ENCODE results near the gene PCP4. TPM values are rescaled to one million over a fixed set of nuclear protein-coding genes. Genes with fewer than 3 reads are reported as not detected.
A peak's percentile ranks its signal among the peaks of the same experiment; 100 is the strongest.

PCP4 gene
- total and polyA plus RNA-seq, 4 donors: 3.2 to 3.9 TPM; not detected in 2

DNA sequence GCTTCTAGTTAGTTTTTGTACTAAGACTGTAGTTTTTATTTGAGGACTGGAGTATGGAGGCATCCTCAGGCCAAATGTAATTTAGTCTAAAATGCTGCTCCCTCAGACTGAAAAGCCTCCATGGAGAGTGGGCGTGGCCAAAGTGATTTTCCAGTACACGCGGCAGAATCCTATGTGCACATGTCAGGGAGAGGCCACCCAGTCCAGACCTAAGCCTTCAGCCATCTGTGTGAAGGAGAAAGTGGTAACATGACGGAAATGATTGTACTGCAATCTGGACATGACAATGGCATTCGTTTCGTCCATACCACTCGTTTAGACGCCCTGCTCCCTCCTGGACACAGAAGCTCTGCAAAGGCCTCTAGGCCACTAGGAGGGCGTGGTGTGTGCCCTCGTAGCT, 56.2 kb downstream of the PCP4 start:
- H3K36me3 ChIP-seq (ENCODE audit: control insufficient read depth in 1 of 2, insufficient read depth in 2 of 2, low read length in 1 of 2): no peaks in the 10 kb centered on the region

DNA sequence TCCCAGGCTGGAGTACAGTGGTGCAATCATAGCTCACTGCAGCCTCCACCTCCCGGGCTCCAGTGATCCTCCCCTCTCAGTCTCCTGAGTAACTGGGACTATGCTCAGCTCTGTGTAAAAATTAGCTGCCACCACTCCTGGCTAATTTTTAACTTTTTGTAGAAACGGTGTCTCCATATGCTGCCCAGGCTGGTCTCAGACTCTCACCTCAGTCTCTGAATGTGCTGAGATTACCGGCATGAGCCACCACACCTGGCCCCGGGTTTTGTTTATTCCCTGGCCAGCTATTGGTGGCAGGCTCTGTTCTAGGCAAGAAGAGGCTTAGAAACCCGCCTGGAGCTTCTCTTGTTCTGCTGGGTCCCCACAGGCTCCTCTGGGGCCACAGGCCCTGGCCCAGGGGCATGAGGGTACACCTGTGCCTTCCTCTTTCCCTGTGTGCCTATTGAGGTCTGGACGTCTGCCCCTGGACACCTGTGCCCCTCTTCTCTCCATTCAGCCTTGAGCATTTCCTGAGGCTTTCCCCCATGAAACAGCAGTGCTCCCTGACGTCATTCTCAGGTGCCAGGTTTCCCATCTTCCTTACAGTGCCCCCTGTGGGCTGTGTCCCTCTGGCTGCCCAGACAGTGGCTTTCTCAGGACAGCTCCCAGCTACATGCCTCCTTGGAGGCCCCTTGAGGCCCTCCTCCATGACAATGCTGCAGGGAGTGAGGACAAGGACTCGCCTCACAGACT, 57.5 kb downstream of the PCP4 start:
- 71 to 76% methylated on average over 8 of the region's 8 CpGs for WGBS, 2 donors

More for the DNA sequence above, 56.2 kb downstream of the PCP4 start:
- intact Hi-C loops (cut with DNase I): no loop called here
- no peak for DNase-seq
- no peaks in the 10 kb centered on the region for H3K27me3 ChIP-seq (ENCODE audit: control insufficient read depth in 1 of 2, insufficient read depth in 2 of 2, low read length in 1 of 2)
- H3K4me3 ChIP-seq (ENCODE audit: low read length in 2 of 2): no peak overlapping the region
- H3K27ac ChIP-seq (ENCODE audit: low read depth in 1 of 2, low read length in 2 of 2): no peak overlapping the region
- no peaks in the 10 kb centered on the region for H3K4me1 ChIP-seq (ENCODE audit: control insufficient read depth in 1 of 2, insufficient read depth in 2 of 2, low read length in 2 of 2)
- WGBS, 2 donors: 76 to 77% methylated on average over 10 of the region's 10 CpGs
- no peaks in the 10 kb centered on the region for H3K9me3 ChIP-seq (ENCODE audit: control insufficient read depth, low read length)
- ATAC-seq (ENCODE audit: low FRiP score): no peak

DNA sequence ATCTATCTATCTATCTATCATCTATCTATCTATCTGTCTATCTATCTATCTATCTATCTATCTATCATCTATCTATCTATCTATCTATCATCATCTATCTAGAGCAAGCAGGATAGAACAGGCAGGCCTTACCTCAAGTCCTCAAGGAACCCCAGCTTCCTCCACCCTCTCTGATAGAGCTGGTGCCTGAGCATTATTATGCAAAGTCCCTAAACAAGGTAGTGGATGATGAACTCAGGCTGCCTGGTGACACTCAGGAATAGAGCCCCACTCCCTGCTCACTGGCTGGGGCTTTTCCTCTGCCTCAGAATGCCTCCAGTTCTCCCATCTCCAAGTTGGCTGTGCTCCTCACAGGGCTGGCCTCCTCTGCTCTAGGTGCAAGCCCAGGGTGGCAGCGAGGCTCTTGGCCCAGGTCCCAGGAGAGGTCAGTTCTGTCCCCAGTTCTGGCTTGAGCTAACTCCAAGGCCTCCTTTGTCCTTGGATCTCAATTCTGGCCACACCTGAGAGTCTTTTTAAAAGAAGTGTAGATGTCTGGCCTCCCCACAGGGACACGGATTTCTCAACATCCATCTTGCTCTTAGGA, 60.2 kb downstream of the PCP4 start:
- H3K27ac ChIP-seq (ENCODE audit: low read depth in 1 of 2, low read length in 2 of 2): no peak overlapping the region
- DNase-seq (no peak), ATAC-seq (ENCODE audit: low FRiP score) (peak; percentile 47)
- no peak overlapping the region for H3K4me3 ChIP-seq (ENCODE audit: low read length in 2 of 2)
- no peaks in the 10 kb centered on the region for H3K27me3 ChIP-seq (ENCODE audit: control insufficient read depth in 1 of 2, insufficient read depth in 2 of 2, low read length in 1 of 2)
- no peaks in the 10 kb centered on the region for H3K9me3 ChIP-seq (ENCODE audit: control insufficient read depth, low read length)
- no peaks in the 10 kb centered on the region for H3K36me3 ChIP-seq (ENCODE audit: control insufficient read depth in 1 of 2, insufficient read depth in 2 of 2, low read length in 1 of 2)
- 66% methylated on average over 2 of the region's 2 CpGs for WGBS, 2 donors
- H3K4me1 ChIP-seq (ENCODE audit: control insufficient read depth in 1 of 2, insufficient read depth in 2 of 2, low read length in 2 of 2): no peaks in the 10 kb centered on the region
- intact Hi-C loops (cut with DNase I): no loop called here

More for the DNA sequence above, 57.5 kb downstream of the PCP4 start:
- H3K36me3 ChIP-seq (ENCODE audit: control insufficient read depth in 1 of 2, insufficient read depth in 2 of 2, low read length in 1 of 2): no peaks in the 10 kb centered on the region
- no peak overlapping the region for H3K27ac ChIP-seq (ENCODE audit: low read depth in 1 of 2, low read length in 2 of 2)
- DNase-seq (no peak), ATAC-seq (ENCODE audit: low FRiP score) (no peak)
- no peaks in the 10 kb centered on the region for H3K9me3 ChIP-seq (ENCODE audit: control insufficient read depth, low read length)
- no peaks in the 10 kb centered on the region for H3K27me3 ChIP-seq (ENCODE audit: control insufficient read depth in 1 of 2, insufficient read depth in 2 of 2, low read length in 1 of 2)
- no peak overlapping the region for H3K4me3 ChIP-seq (ENCODE audit: low read length in 2 of 2)
- no peaks in the 10 kb centered on the region for H3K4me1 ChIP-seq (ENCODE audit: control insufficient read depth in 1 of 2, insufficient read depth in 2 of 2, low read length in 2 of 2)
- intact Hi-C loops (cut with DNase I): no loop called here

DNA sequence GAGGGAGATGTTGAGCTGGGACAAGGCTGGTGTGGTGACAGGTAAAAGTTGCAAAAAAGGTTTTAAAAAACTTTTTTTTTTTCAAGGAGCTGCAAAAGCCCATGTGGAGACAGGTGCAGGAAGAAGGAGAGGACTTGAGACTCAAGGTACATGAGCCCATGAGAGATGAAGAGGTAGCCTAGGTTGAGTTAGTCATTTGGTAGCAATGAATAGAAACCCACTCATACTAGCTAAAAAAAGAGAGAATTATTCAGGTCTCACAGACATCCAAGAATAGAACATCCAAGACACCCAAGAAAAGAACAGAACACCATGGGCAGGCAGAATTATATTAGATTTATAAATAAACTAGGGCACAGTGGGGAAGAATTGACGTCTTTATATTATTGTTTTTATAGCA, 65.1 kb downstream of the PCP4 start:
- WGBS, 2 donors: 21 to 32% methylated on average over 1 of the region's 1 CpG
- no peak for ATAC-seq (ENCODE audit: low FRiP score)

DNA sequence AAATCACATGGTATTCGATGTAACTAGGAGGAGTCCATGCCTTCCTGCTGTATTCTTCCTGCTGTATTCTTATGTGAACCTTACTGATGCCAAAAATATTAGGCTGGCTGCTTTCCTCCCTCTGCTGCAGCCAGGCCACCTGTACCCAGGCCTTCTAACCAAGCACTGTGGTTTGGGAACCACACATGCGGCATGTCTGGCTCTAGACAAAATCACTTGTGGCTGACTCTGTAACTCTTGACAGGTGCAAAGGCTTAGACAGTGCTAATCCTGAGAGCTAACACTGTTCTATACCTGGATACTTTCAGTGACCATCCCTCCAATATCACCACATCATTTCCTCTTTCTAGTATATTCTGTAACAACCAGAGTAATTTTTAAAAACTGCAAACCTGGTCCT, 67.7 kb downstream of the PCP4 start:
- DNase-seq (no peak), ATAC-seq (ENCODE audit: low FRiP score) (no peak)
- H3K9me3 ChIP-seq (ENCODE audit: control insufficient read depth, low read length): peaks cover 1% of the 10 kb centered on the region
- H3K4me3 ChIP-seq (ENCODE audit: low read length in 2 of 2): no peak overlapping the region
- no peaks in the 10 kb centered on the region for H3K36me3 ChIP-seq (ENCODE audit: control insufficient read depth in 1 of 2, insufficient read depth in 2 of 2, low read length in 1 of 2)
- intact Hi-C loops (cut with DNase I): no loop called here
- H3K27me3 ChIP-seq (ENCODE audit: control insufficient read depth in 1 of 2, insufficient read depth in 2 of 2, low read length in 1 of 2): no peaks in the 10 kb centered on the region
- no peak overlapping the region for H3K27ac ChIP-seq (ENCODE audit: low read depth in 1 of 2, low read length in 2 of 2)
- H3K4me1 ChIP-seq (ENCODE audit: control insufficient read depth in 1 of 2, insufficient read depth in 2 of 2, low read length in 2 of 2): no peaks in the 10 kb centered on the region
- 85 to 89% methylated on average over 2 of the region's 2 CpGs for WGBS, 2 donors

More for the DNA sequence above, 65.1 kb downstream of the PCP4 start:
- Histone ChIP-seq H3K4me1 (ENCODE audit: control insufficient read depth in 1 of 2, insufficient read depth in 2 of 2, low read length in 2 of 2) (no peaks in the 10 kb centered on the region), H3K4me3 (ENCODE audit: low read length in 2 of 2) (no peak overlapping the region), H3K27me3 (ENCODE audit: control insufficient read depth in 1 of 2, insufficient read depth in 2 of 2, low read length in 1 of 2) (no peaks in the 10 kb centered on the region), H3K36me3 (ENCODE audit: control insufficient read depth in 1 of 2, insufficient read depth in 2 of 2, low read length in 1 of 2) (no peaks in the 10 kb centered on the region), H3K27ac (ENCODE audit: low read depth in 1 of 2, low read length in 2 of 2) (no peak overlapping the region), H3K9me3 (ENCODE audit: control insufficient read depth, low read length) (no peaks in the 10 kb centered on the region)
- DNase-seq: no peak
- intact Hi-C loops (cut with DNase I): no loop called here

DNA sequence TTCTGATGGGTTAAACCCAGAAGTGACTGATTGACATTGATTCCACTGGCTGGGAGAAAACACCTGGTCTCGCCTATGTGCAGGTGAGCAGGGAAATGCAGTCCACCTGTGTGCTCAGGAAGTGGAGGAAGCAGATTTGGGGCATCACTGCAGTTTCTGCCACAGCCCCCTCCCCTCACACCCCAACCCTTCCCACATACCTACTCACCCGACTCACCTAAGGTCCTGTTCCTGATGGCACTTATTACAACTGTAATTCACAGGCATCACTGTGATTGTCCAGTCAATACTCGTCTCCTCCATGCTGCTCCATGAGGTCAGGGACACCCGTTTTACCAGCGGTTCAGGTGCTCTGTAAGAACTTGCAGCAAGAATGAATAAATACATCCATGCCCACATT, 68.5 kb downstream of the PCP4 start:
- WGBS, 2 donors: 80 to 83% methylated on average over 5 of the region's 5 CpGs

DNA sequence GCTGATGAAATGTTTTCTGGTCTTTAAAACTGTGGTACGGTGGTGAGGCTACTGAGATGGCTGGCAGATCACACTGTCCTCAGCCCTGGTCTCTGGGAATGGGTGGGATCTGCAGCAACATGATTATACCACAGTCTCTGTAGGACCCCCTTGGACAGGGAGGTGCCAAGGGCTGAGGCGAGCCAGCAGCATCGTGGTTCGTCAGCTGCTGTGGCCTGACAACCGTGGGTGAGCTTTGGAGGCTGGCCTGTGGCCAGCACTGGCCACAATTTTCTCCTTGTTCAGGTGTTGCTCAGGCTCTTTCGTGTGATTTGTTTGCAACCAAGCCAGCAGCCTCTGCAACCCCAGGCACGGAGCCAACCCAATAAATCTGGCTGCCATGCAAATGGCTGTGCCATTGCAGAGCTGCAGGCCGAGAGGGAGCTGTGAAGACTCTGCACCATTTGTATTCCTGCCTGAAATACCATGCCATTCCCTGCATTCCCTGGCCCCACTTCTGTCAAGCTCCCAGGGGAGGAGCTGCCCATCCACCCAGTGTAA, 70.9 kb downstream of the PCP4 start:
- no peaks in the 10 kb centered on the region for H3K36me3 ChIP-seq (ENCODE audit: control insufficient read depth in 1 of 2, insufficient read depth in 2 of 2, low read length in 1 of 2)
- H3K4me1 ChIP-seq (ENCODE audit: control insufficient read depth in 1 of 2, insufficient read depth in 2 of 2, low read length in 2 of 2): no peaks in the 10 kb centered on the region
- no peak for DNase-seq
- no peak overlapping the region for H3K4me3 ChIP-seq (ENCODE audit: low read length in 2 of 2)
- no peaks in the 10 kb centered on the region for H3K27me3 ChIP-seq (ENCODE audit: control insufficient read depth in 1 of 2, insufficient read depth in 2 of 2, low read length in 1 of 2)
- H3K27ac ChIP-seq (ENCODE audit: low read depth in 1 of 2, low read length in 2 of 2): no peak overlapping the region
- 54 to 58% methylated on average over 8 of the region's 8 CpGs for WGBS, 2 donors
- intact Hi-C loops (cut with DNase I): no loop called here
- ATAC-seq (ENCODE audit: low FRiP score): no peak
- peaks cover 5% of the 10 kb centered on the region for H3K9me3 ChIP-seq (ENCODE audit: control insufficient read depth, low read length)

More for the DNA sequence above, 68.5 kb downstream of the PCP4 start:
- no peak for DNase-seq
- Histone ChIP-seq H3K4me3 (ENCODE audit: low read length in 2 of 2) (no peak overlapping the region), H3K4me1 (ENCODE audit: control insufficient read depth in 1 of 2, insufficient read depth in 2 of 2, low read length in 2 of 2) (no peaks in the 10 kb centered on the region), H3K36me3 (ENCODE audit: control insufficient read depth in 1 of 2, insufficient read depth in 2 of 2, low read length in 1 of 2) (no peaks in the 10 kb centered on the region), H3K9me3 (ENCODE audit: control insufficient read depth, low read length) (peaks cover 3% of the 10 kb centered on the region), H3K27ac (ENCODE audit: low read depth in 1 of 2, low read length in 2 of 2) (no peak overlapping the region), H3K27me3 (ENCODE audit: control insufficient read depth in 1 of 2, insufficient read depth in 2 of 2, low read length in 1 of 2) (no peaks in the 10 kb centered on the region)
- intact Hi-C loops (cut with DNase I): no loop called here
- no peak for ATAC-seq (ENCODE audit: low FRiP score)

DNA sequence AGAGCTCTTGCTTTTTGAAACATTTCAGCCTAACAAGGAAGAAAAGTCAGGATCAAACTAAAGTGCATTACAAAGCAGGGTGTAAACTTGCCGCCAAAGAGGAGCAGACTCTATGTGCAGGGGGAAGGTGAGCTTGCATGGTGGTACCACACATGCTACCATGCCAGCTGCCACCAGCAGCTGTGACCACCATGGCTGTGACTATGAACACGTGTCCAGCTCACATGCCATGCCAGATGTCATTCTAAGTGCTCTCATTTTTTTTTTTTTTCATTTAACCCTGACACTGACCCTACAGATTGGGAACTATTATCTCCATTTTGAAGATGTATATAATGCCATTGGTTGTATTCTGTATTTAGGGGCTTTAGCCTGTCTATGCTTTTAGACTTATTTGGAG, 79.0 kb downstream of the PCP4 start:
- DNase-seq (no peak), ATAC-seq (ENCODE audit: low FRiP score) (no peak)
- H3K4me1 ChIP-seq (ENCODE audit: control insufficient read depth in 1 of 2, insufficient read depth in 2 of 2, low read length in 2 of 2): no peaks in the 10 kb centered on the region
- H3K27me3 ChIP-seq (ENCODE audit: control insufficient read depth in 1 of 2, insufficient read depth in 2 of 2, low read length in 1 of 2): no peaks in the 10 kb centered on the region
- H3K36me3 ChIP-seq (ENCODE audit: control insufficient read depth in 1 of 2, insufficient read depth in 2 of 2, low read length in 1 of 2): peaks cover 0 to 2% of the 10 kb centered on the region in 2 donors
- no peak overlapping the region for H3K27ac ChIP-seq (ENCODE audit: low read depth in 1 of 2, low read length in 2 of 2)
- intact Hi-C loops (cut with DNase I): no loop called here
- peaks cover 9% of the 10 kb centered on the region for H3K9me3 ChIP-seq (ENCODE audit: control insufficient read depth, low read length)
- H3K4me3 ChIP-seq (ENCODE audit: low read length in 2 of 2): no peak overlapping the region
- WGBS, 2 donors: 76 to 77% methylated on average over 2 of the region's 2 CpGs

DNA sequence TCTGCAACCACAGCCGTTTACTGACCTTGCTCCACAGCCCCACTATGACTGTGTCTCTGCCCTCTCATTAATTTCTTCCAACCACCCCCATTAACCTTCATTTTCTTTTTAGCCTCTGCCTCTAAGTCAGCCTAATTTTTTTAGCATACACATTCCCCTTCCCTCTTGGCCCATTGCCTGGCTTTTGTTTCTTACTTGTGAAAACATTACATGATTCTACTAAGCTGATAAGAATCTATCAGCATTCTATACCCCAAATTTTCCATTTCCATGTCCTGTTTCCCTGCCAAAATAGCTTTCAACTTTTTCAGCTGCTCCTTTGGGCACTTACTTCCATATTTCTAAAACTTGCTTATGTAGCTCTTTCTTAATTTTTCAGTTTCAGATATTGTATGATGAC, 79.8 kb downstream of the PCP4 start:
- 27 to 32% methylated on average over 1 of the region's 1 CpG for WGBS, 2 donors
- intact Hi-C loops (cut with DNase I): no loop called here
- ATAC-seq (ENCODE audit: low FRiP score): no peak

More for the DNA sequence above, 79.8 kb downstream of the PCP4 start:
- Histone ChIP-seq H3K27ac (ENCODE audit: low read depth in 1 of 2, low read length in 2 of 2) (no peak overlapping the region), H3K27me3 (ENCODE audit: control insufficient read depth in 1 of 2, insufficient read depth in 2 of 2, low read length in 1 of 2) (no peaks in the 10 kb centered on the region), H3K9me3 (ENCODE audit: control insufficient read depth, low read length) (peaks cover 9% of the 10 kb centered on the region), H3K4me3 (ENCODE audit: low read length in 2 of 2) (no peak overlapping the region), H3K4me1 (ENCODE audit: control insufficient read depth in 1 of 2, insufficient read depth in 2 of 2, low read length in 2 of 2) (no peaks in the 10 kb centered on the region), H3K36me3 (ENCODE audit: control insufficient read depth in 1 of 2, insufficient read depth in 2 of 2, low read length in 1 of 2) (peaks cover 0 to 2% of the 10 kb centered on the region in 2 donors)
- DNase-seq: no peak
